ENCODE results near the gene CCDC185. TPM values are rescaled to one million over a fixed set of nuclear protein-coding genes. Genes with fewer than 3 reads are reported as not detected.

The CCDC185 gene
- total RNA-seq, 1 experiment from 2014 or later: not detected

- Histone ChIP-seq H3K9me2 (replicated peaks; ENCODE audit: insufficient read depth, low read length) (no peaks in the 10 kb centered on the region), H3K4me3 (ENCODE audit: low read length) (no peak overlapping the region)
Measured at GRCh38 chr1:223425550-223425949, 32.3 kb downstream of the CCDC185 start.

GRCh38 chr1:223426936-223427335, 33.7 kb downstream of the CCDC185 start:
- no peaks in the 10 kb centered on the region for H3K27me3 ChIP-seq (ENCODE audit: low read length)
- no peak overlapping the region for H3K9ac ChIP-seq (ENCODE audit: low read length)
- no peak overlapping the region for H3K27ac ChIP-seq (ENCODE audit: low read length)
- no peaks in the 10 kb centered on the region for H4K20me1 ChIP-seq (ENCODE audit: insufficient read depth, low read depth, low read length)
- H3K4me1 ChIP-seq (ENCODE audit: low read length): no peaks in the 10 kb centered on the region
- no peak for DNase-seq
- H3K9me2 ChIP-seq (replicated peaks; ENCODE audit: insufficient read depth, low read length): no peaks in the 10 kb centered on the region
- no peak overlapping the region for H3K4me3 ChIP-seq (ENCODE audit: low read length)
- H3K4me2 ChIP-seq (ENCODE audit: low read depth, low read length, poor library complexity, severe bottlenecking): no peak overlapping the region
- no peaks in the 10 kb centered on the region for H3K36me3 ChIP-seq (ENCODE audit: insufficient read depth, low read length)
- no peak overlapping the region for H2AFZ ChIP-seq (ENCODE audit: low read length)
- no peaks in the 10 kb centered on the region for H3K9me3 ChIP-seq (ENCODE audit: low read length)
- no peaks in the 10 kb centered on the region for H3K79me2 ChIP-seq (ENCODE audit: low read length)

More at GRCh38 chr1:223425550-223425949, 32.3 kb downstream of the CCDC185 start:
- Histone ChIP-seq H3K27me3 (ENCODE audit: low read length) (no peaks in the 10 kb centered on the region), H3K9ac (ENCODE audit: low read length) (no peak overlapping the region), H4K20me1 (ENCODE audit: insufficient read depth, low read depth, low read length) (no peaks in the 10 kb centered on the region), H3K79me2 (ENCODE audit: low read length) (no peaks in the 10 kb centered on the region), H3K4me1 (ENCODE audit: low read length) (no peaks in the 10 kb centered on the region), H3K36me3 (ENCODE audit: insufficient read depth, low read length) (no peaks in the 10 kb centered on the region), H2AFZ (ENCODE audit: low read length) (no peak overlapping the region), H3K27ac (ENCODE audit: low read length) (no peak overlapping the region), H3K4me2 (ENCODE audit: low read depth, low read length, poor library complexity, severe bottlenecking) (no peak overlapping the region), H3K9me3 (ENCODE audit: low read length) (no peaks in the 10 kb centered on the region)
- DNase-seq: no peak

- Histone ChIP-seq H3K9me2 (replicated peaks; ENCODE audit: insufficient read depth, low read length) (no peaks in the 10 kb centered on the region), H3K9me3 (ENCODE audit: low read length) (no peaks in the 10 kb centered on the region), H3K27me3 (ENCODE audit: low read length) (no peaks in the 10 kb centered on the region), H3K79me2 (ENCODE audit: low read length) (no peaks in the 10 kb centered on the region), H3K4me2 (ENCODE audit: low read depth, low read length, poor library complexity, severe bottlenecking) (no peak overlapping the region), H3K4me1 (ENCODE audit: low read length) (no peaks in the 10 kb centered on the region), H3K4me3 (ENCODE audit: low read length) (no peak overlapping the region), H3K9ac (ENCODE audit: low read length) (no peak overlapping the region), H2AFZ (ENCODE audit: low read length) (no peak overlapping the region), H3K36me3 (ENCODE audit: insufficient read depth, low read length) (no peaks in the 10 kb centered on the region), H3K27ac (ENCODE audit: low read length) (no peak overlapping the region), H4K20me1 (ENCODE audit: insufficient read depth, low read depth, low read length) (no peaks in the 10 kb centered on the region)
- DNase-seq: no peak
Measured at GRCh38 chr1:223429313-223429731, 36.1 kb downstream of the CCDC185 start.

GRCh38 chr1:223429821-223430220, 36.6 kb downstream of the CCDC185 start:
- no peaks in the 10 kb centered on the region for H3K79me2 ChIP-seq (ENCODE audit: low read length)
- no peaks in the 10 kb centered on the region for H4K20me1 ChIP-seq (ENCODE audit: insufficient read depth, low read depth, low read length)
- H3K4me3 ChIP-seq (ENCODE audit: low read length): no peak overlapping the region

GRCh38 chr1:223430236-223430635, 37.0 kb downstream of the CCDC185 start:
- no peaks in the 10 kb centered on the region for H3K9me2 ChIP-seq (replicated peaks; ENCODE audit: insufficient read depth, low read length)
- H3K4me2 ChIP-seq (ENCODE audit: low read depth, low read length, poor library complexity, severe bottlenecking): no peak overlapping the region
- H3K27ac ChIP-seq (ENCODE audit: low read length): no peak overlapping the region
- H3K4me1 ChIP-seq (ENCODE audit: low read length): no peaks in the 10 kb centered on the region
- DNase-seq: no peak
- no peak overlapping the region for H3K4me3 ChIP-seq (ENCODE audit: low read length)
- no peaks in the 10 kb centered on the region for H3K79me2 ChIP-seq (ENCODE audit: low read length)
- no peaks in the 10 kb centered on the region for H3K36me3 ChIP-seq (ENCODE audit: insufficient read depth, low read length)
- H4K20me1 ChIP-seq (ENCODE audit: insufficient read depth, low read depth, low read length): no peaks in the 10 kb centered on the region
- H2AFZ ChIP-seq (ENCODE audit: low read length): no peak overlapping the region
- no peaks in the 10 kb centered on the region for H3K9me3 ChIP-seq (ENCODE audit: low read length)
- no peaks in the 10 kb centered on the region for H3K27me3 ChIP-seq (ENCODE audit: low read length)
- H3K9ac ChIP-seq (ENCODE audit: low read length): no peak overlapping the region

More at GRCh38 chr1:223429821-223430220, 36.6 kb downstream of the CCDC185 start:
- Histone ChIP-seq H3K4me1 (ENCODE audit: low read length) (no peaks in the 10 kb centered on the region), H3K4me2 (ENCODE audit: low read depth, low read length, poor library complexity, severe bottlenecking) (no peak overlapping the region), H3K27me3 (ENCODE audit: low read length) (no peaks in the 10 kb centered on the region), H3K9me2 (replicated peaks; ENCODE audit: insufficient read depth, low read length) (no peaks in the 10 kb centered on the region), H3K27ac (ENCODE audit: low read length) (no peak overlapping the region), H3K9me3 (ENCODE audit: low read length) (no peaks in the 10 kb centered on the region), H2AFZ (ENCODE audit: low read length) (no peak overlapping the region), H3K36me3 (ENCODE audit: insufficient read depth, low read length) (no peaks in the 10 kb centered on the region), H3K9ac (ENCODE audit: low read length) (no peak overlapping the region)
- no peak for DNase-seq

GRCh38 chr1:223437151-223437550, 43.9 kb downstream of the CCDC185 start:
- H3K4me3 ChIP-seq (ENCODE audit: low read length): no peak overlapping the region
- no peaks in the 10 kb centered on the region for H3K79me2 ChIP-seq (ENCODE audit: low read length)
- H3K9me3 ChIP-seq (ENCODE audit: low read length): no peaks in the 10 kb centered on the region
- no peak overlapping the region for H2AFZ ChIP-seq (ENCODE audit: low read length)
- no peak overlapping the region for H3K9ac ChIP-seq (ENCODE audit: low read length)
- H3K9me2 ChIP-seq (replicated peaks; ENCODE audit: insufficient read depth, low read length): no peaks in the 10 kb centered on the region
- DNase-seq: no peak
- no peaks in the 10 kb centered on the region for H3K4me1 ChIP-seq (ENCODE audit: low read length)
- H3K36me3 ChIP-seq (ENCODE audit: insufficient read depth, low read length): no peaks in the 10 kb centered on the region
- no peaks in the 10 kb centered on the region for H4K20me1 ChIP-seq (ENCODE audit: insufficient read depth, low read depth, low read length)
- no peaks in the 10 kb centered on the region for H3K27me3 ChIP-seq (ENCODE audit: low read length)
- no peak overlapping the region for H3K4me2 ChIP-seq (ENCODE audit: low read depth, low read length, poor library complexity, severe bottlenecking)
- no peak overlapping the region for H3K27ac ChIP-seq (ENCODE audit: low read length)

GRCh38 chr1:223443397-223443796, 50.2 kb downstream of the CCDC185 start:
- Histone ChIP-seq H2AFZ (ENCODE audit: low read length) (no peak overlapping the region), H3K79me2 (ENCODE audit: low read length) (no peaks in the 10 kb centered on the region), H3K36me3 (ENCODE audit: insufficient read depth, low read length) (no peaks in the 10 kb centered on the region), H4K20me1 (ENCODE audit: insufficient read depth, low read depth, low read length) (no peaks in the 10 kb centered on the region), H3K4me3 (ENCODE audit: low read length) (no peak overlapping the region), H3K27ac (ENCODE audit: low read length) (no peak overlapping the region), H3K9me2 (replicated peaks; ENCODE audit: insufficient read depth, low read length) (no peaks in the 10 kb centered on the region), H3K27me3 (ENCODE audit: low read length) (no peaks in the 10 kb centered on the region; the same call in 1 of the 2 replicates), H3K4me2 (ENCODE audit: low read depth, low read length, poor library complexity, severe bottlenecking) (no peak overlapping the region), H3K4me1 (ENCODE audit: low read length) (no peaks in the 10 kb centered on the region), H3K9me3 (ENCODE audit: low read length) (no peaks in the 10 kb centered on the region), H3K9ac (ENCODE audit: low read length) (no peak overlapping the region)
- no peak for DNase-seq

GRCh38 chr1:223444411-223444810, 51.2 kb downstream of the CCDC185 start:
- Histone ChIP-seq H3K27me3 (ENCODE audit: low read length) (no peaks in the 10 kb centered on the region; the same call in 1 of the 2 replicates), H3K9me3 (ENCODE audit: low read length) (no peaks in the 10 kb centered on the region), H3K9me2 (replicated peaks; ENCODE audit: insufficient read depth, low read length) (no peaks in the 10 kb centered on the region), H3K4me2 (ENCODE audit: low read depth, low read length, poor library complexity, severe bottlenecking) (no peak overlapping the region), H3K27ac (ENCODE audit: low read length) (no peak overlapping the region), H4K20me1 (ENCODE audit: insufficient read depth, low read depth, low read length) (no peaks in the 10 kb centered on the region), H3K36me3 (ENCODE audit: insufficient read depth, low read length) (no peaks in the 10 kb centered on the region), H3K4me1 (ENCODE audit: low read length) (no peaks in the 10 kb centered on the region), H3K79me2 (ENCODE audit: low read length) (no peaks in the 10 kb centered on the region), H2AFZ (ENCODE audit: low read length) (no peak overlapping the region), H3K4me3 (ENCODE audit: low read length) (no peak overlapping the region), H3K9ac (ENCODE audit: low read length) (no peak overlapping the region)
- no peak for DNase-seq
